Psoas muscle (tissue), 8 donors: Measurements from ENCODE around the gene ELFN1. TPM values are rescaled to one million over a fixed set of nuclear protein-coding genes. Genes with fewer than 3 reads are reported as not detected.

ENCODE experiments used
- ATAC-seq, 4 donors: fragments of 200-7000 bp; cut with Tn5 transposase; one replicate each; pipeline ENCODE4 v1.9.1; 2020; ENCODE audit warnings: moderate library complexity in 3 of 4, mild to moderate bottlenecking in 2 of 4
- DNase-seq, 2 donors: peaks; one replicate each; pipeline ENCODE4 v3.0.0-alpha.2; 2020
- H3K27ac ChIP-seq: fragments of 200-600 bp; one replicate; pipeline ENCODE4 v1.8.0; 2022
- H3K27me3 ChIP-seq, 3 donors: fragments of 200-600 bp in 1 of 3; one replicate each; pipeline versions ENCODE4 v1.6.1 to v1.8.0; 2013 to 2022; ENCODE audit warnings: low read length in 2 of 3, mild to moderate bottlenecking in 2 of 3, moderate library complexity in 1 of 3; ENCODE audit not compliant: insufficient read depth in 3 of 3
- H3K36me3 ChIP-seq, 2 donors: fragments of 200-600 bp in 1 of 2; one replicate each; pipeline versions ENCODE4 v1.6.1 to v1.8.0; 2013 to 2022; ENCODE audit warnings: low read depth in 1 of 2, mild to moderate bottlenecking in 1 of 2, moderate library complexity in 1 of 2; ENCODE audit not compliant: insufficient read depth in 1 of 2
- H3K4me1 ChIP-seq: fragments of 200-600 bp; one replicate; pipeline ENCODE4 v1.8.0; 2022
- H3K4me3 ChIP-seq: fragments of 200-600 bp; one replicate; pipeline ENCODE4 v1.8.0; 2022; ENCODE audit warnings: mild to moderate bottlenecking
- H3K9me3 ChIP-seq: fragments of 200-600 bp; one replicate; pipeline ENCODE4 v1.8.0; 2022
- WGBS, 3 donors: extraction: QIAGEN DNeasy Blood & Tissue Kit; methylation state at CpG; one replicate each; pipeline versions ENCODE4 v1.1.6 to v1.1.7; 2013; 5-methylcytosine and 5-hydroxymethylcytosine counted together
- intact Hi-C, 2 donors: fragments of 100-400 bp; cut with DNase I; formaldehyde crosslinking; loops; one replicate each; pipeline versions ENCODE4 v1.11.0 to v1.14.2; 2022
- polyA plus RNA-seq, 3 donors: library from polyadenylated mRNA; stranded (reverse); fragments of 200-250 nt; gene quantifications; one replicate each; pipeline ENCODE4 v1.2.3, GENCODE V29; 2013
- total RNA-seq, 4 donors: library from RNA; stranded (reverse); fragmentation: NEBNext Ultra II Directional in 2 of 4; extraction: Animal tissue kit (Norgen Biotek cat#: 25700) in 2 of 4; gene quantifications; one replicate each; pipeline versions ENCODE4 v1.2.1 to v1.2.4, GENCODE V29; 2021 to 2023
- TF ChIP-seq, protein P1 (sequence below): fragments of 200-600 bp; IDR thresholded peaks from one replicate; pipeline ENCODE4 v1.8.0; 2022; ENCODE audit warnings: antibody characterized with exemption
- donor health status: healthy with polysubstance abuse.
- donor health status: DM: no; HTN: no; CAD: no; lungs with moderate emphysema.
- donor health status: Bipolar disorder and iron deficiency.
- donor health status: healthy.
- donor health status: DM: yes; HTN: yes; CAD: no.
- donor health status: DM: no; HTN: no; CAD: no.
- donor health status: DM: no; HTN: no; CAD: no.
- donor health status: DM: yes; HTN: yes; CAD: no.

Gene ELFN1
- total and polyA plus RNA-seq, 7 donors, result 0.11 to 0.87 (median 0.64) TPM

DNA sequence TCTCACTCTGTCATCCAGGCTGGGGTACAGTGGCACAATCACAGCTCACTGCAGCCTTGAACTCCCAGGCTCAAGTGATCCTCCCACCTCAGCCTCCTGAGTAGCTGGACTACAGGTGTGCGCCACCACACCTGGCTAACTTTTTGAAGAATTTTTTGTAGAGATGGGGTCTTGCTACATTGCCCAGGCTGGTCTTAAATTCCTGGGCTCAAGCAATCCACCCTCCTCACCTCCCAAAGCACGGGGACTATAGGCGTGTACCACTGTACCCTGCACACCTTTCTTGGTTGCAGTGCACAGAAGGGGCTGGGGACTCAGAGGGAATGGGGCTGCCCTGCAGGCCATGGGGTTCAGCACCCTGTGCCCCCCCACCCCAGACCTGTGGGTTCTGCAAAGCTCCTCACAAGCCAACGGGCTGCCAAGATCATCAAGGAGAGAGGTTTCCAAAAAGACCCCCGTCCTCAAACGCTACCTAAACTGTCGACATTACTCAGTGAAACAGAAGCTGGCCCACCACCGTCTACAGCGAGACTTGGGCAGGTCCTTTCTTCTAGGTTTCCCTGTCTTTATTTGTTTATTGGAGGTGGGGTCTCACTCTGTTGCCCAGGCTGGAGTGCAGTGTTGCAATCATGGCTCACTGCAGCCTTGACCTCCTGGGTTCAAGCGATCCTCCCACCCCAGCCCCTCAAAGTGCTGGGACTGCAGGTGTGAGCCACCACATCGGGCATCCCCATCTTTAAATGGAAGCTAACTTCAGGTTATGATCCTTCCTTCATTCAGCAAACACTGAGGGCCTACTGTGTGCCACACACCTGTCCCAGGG lies 26.6 kb upstream of the ELFN1 start:
- Histone ChIP-seq H3K36me3 (no peaks in the 10 kb centered on the region), H3K9me3 (no peaks in the 10 kb centered on the region), H3K27me3 (peaks cover 0 to 3% (median 0%) of the 10 kb centered on the region in 3 donors), H3K4me3 (no peak overlapping the region), H3K27ac (no peak overlapping the region), H3K4me1 (peaks cover 28% of the 10 kb centered on the region)
- no peak for DNase-seq
- ATAC-seq, result no peak
- 92 to 94% (median 92%) methylated on average over 11 of the region's 11 CpGs for WGBS, 3 donors
- intact Hi-C loops, result no loop called here
- TF ChIP-seq, protein P1, sequence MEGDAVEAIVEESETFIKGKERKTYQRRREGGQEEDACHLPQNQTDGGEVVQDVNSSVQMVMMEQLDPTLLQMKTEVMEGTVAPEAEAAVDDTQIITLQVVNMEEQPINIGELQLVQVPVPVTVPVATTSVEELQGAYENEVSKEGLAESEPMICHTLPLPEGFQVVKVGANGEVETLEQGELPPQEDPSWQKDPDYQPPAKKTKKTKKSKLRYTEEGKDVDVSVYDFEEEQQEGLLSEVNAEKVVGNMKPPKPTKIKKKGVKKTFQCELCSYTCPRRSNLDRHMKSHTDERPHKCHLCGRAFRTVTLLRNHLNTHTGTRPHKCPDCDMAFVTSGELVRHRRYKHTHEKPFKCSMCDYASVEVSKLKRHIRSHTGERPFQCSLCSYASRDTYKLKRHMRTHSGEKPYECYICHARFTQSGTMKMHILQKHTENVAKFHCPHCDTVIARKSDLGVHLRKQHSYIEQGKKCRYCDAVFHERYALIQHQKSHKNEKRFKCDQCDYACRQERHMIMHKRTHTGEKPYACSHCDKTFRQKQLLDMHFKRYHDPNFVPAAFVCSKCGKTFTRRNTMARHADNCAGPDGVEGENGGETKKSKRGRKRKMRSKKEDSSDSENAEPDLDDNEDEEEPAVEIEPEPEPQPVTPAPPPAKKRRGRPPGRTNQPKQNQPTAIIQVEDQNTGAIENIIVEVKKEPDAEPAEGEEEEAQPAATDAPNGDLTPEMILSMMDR, result no peak

DNA sequence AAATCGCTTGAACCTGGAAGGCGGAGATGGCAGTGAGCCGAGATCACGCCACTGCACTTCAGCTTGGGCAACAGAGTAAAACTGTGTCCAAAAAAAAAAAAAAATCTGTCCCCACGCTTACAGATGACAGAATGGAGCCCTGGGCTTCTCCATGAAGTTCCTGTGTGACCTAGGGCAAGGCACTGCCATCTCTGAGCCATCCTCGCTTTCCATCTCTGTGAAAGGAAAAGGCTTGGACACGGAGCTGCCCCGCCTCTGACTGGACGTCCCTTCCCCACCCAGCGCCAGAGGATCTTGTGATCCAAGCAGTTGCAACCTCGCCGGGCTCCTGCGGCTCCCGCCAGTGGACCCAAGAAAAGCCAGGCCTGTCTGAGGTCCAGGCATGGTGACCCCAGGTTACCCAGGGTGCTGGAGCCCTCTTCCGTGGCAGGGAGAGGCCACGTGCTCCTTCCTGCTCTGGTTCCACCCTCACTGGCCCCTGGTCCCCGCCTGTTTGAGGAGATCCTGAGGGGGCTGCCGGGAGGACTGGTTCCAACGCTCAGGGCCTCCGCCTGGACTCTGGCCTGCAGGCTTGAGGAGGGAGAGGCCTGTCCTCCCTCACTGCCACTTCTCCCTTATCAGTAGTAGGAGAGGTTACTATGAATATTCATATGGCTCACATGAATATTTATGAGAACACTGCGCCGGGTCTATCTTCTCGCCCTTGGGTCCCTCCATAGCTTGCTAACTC lies 25.6 kb upstream of the ELFN1 start:
- Histone ChIP-seq H3K4me1 (peaks cover 24% of the 10 kb centered on the region), H3K27me3 (peaks cover 0 to 3% (median 0%) of the 10 kb centered on the region in 3 donors), H3K9me3 (no peaks in the 10 kb centered on the region), H3K27ac (no peak overlapping the region), H3K36me3 (no peaks in the 10 kb centered on the region), H3K4me3 (no peak overlapping the region)
- WGBS, 3 donors, result 74 to 89% (median 82%) methylated on average over 22 to 23 of the region's 23 CpGs
- DNase-seq (no peak), ATAC-seq (no peak)
- intact Hi-C loops, result no loop called here
- TF ChIP-seq, protein P1, result no peak

DNA sequence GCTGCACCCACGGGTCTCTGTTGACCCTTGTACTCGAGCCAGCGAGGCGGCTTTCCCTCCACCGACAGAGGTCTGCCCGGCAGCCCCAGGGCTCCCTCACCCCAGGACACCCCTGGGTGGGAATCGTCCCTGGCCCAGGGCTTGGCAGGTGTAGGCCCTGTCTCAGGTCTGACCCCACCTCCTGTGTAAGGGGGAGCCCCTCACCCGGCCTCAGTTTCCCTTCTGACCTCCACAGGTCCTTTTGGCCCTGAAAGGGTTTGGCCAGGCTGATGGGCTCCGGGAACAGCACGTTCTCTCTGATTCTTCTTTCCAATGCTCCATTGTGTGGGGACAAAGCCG lies 25.0 kb upstream of the ELFN1 start:
- no peak overlapping the region for H3K4me3 ChIP-seq
- TF ChIP-seq, protein P1, result no peak
- no peak overlapping the region for H3K27ac ChIP-seq
- no peaks in the 10 kb centered on the region for H3K9me3 ChIP-seq
- ATAC-seq, result no peak
- intact Hi-C loops, result no loop called here
- H3K4me1 ChIP-seq, result peaks cover 24% of the 10 kb centered on the region
- peaks cover 0 to 3% (median 0%) of the 10 kb centered on the region in 3 donors for H3K27me3 ChIP-seq
- WGBS, 3 donors, result 65 to 82% (median 72%) methylated on average over 11 of the region's 11 CpGs
- no peak for DNase-seq
- H3K36me3 ChIP-seq, result no peaks in the 10 kb centered on the region

DNA sequence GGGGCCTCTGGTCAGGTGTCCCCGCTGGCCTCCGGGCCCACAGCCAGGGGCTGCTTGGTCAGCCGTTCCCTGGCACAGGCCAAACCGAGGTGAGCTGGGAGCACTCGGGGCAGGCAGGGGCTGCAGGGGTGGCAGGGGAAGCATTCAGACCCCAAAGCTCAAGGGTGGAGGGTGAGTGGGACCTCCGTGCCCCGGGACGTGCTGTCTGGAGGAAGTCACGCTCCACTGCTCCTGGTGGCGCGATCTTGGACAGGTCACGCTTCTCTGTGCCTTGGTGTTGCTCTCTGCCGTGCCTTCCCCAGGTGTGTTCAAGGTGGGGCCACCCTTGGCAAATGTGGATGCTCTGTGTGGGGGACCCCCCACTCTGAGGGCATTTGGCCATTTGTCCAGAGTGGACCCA lies 24.6 kb upstream of the ELFN1 start:
- 72 to 78% (median 76%) methylated on average over 12 to 13 of the region's 13 CpGs for WGBS, 3 donors
- DNase-seq (no peak), ATAC-seq (no peak)
- Histone ChIP-seq H3K4me1 (peaks cover 24% of the 10 kb centered on the region), H3K27me3 (peaks cover 0 to 3% (median 0%) of the 10 kb centered on the region in 3 donors), H3K9me3 (no peaks in the 10 kb centered on the region), H3K27ac (no peak overlapping the region), H3K4me3 (no peak overlapping the region), H3K36me3 (no peaks in the 10 kb centered on the region)
- intact Hi-C loops, result no loop called here
- TF ChIP-seq, protein P1, result no peak
